Activated CD8-positive, alpha-beta memory T cell treated with anti-CD3 and anti-CD28 coated beads, Interleukin-2, amount 10 ng/mL, durations not matched to agents 7 days and 5 days (primary cell): ENCODE data around the gene MALRD1. TPM values are rescaled to one million over a fixed set of nuclear protein-coding genes. Genes with fewer than 3 reads are reported as not detected.

Experiments
- ATAC-seq: fragments of 150-1000 bp; cut with Tn5 transposase; one replicate; pipeline ENCODE4 v1.10.0; 2021; ENCODE audit warnings: moderate library complexity
- CTCF ChIA-PET: fragments of 350-600 bp; sonication (Branson Sonifier 250); formaldehyde crosslinking; loops from one replicate; lab custom pipeline; 2021; ENCODE audit warnings: antibody characterized with exemption; lab: Charles Lee
- DNase-seq: peaks from one replicate; pipeline ENCODE4 v3.0.0-alpha.2; 2020
- H3K27ac Mint-ChIP-seq: one replicate; pipeline ENCODE4 v1.8.0; 2021; ENCODE audit warnings: mild to moderate bottlenecking, mixed read lengths
- H3K27me3 Mint-ChIP-seq: one replicate; pipeline ENCODE4 v1.8.0; 2021; ENCODE audit warnings: mixed read lengths
- H3K36me3 Mint-ChIP-seq: one replicate; pipeline ENCODE4 v1.8.0; 2021; ENCODE audit warnings: mild to moderate bottlenecking, mixed read lengths
- H3K4me1 Mint-ChIP-seq: one replicate; pipeline ENCODE4 v1.8.0; 2021; ENCODE audit warnings: mixed read lengths
- H3K4me3 Mint-ChIP-seq: one replicate; pipeline ENCODE4 v1.8.0; 2021; ENCODE audit warnings: mild to moderate bottlenecking, moderate library complexity, mixed read lengths
- H3K9me3 Mint-ChIP-seq: one replicate; pipeline ENCODE4 v1.8.0; 2022; ENCODE audit warnings: low read depth, mixed read lengths
- total RNA-seq, 2 experiments: library from RNA; stranded (reverse); gene quantifications; one replicate each; pipeline ENCODE4 v1.2.3, GENCODE V29; 2021

Gene MALRD1
- total RNA-seq, 2 experiments from 2014 or later = not detected

- DNase-seq (no peak), ATAC-seq (no peak)
- CTCF ChIA-PET = no interaction called here
- Mint-ChIP-seq H3K27me3 (no peaks in the 10 kb centered on the region), H3K4me1 (no peaks in the 10 kb centered on the region), H3K9me3 (peaks cover 4% of the 10 kb centered on the region), H3K36me3 (no peaks in the 10 kb centered on the region), H3K27ac (no peak overlapping the region), H3K4me3 (no peak overlapping the region)
Measured at GRCh38 chr10:19133992-19134391, 85.4 kb downstream of the MALRD1 start.

- Mint-ChIP-seq H3K4me1 (no peaks in the 10 kb centered on the region), H3K4me3 (no peak overlapping the region), H3K27me3 (no peaks in the 10 kb centered on the region), H3K36me3 (no peaks in the 10 kb centered on the region), H3K27ac (no peak overlapping the region), H3K9me3 (peaks cover 9% of the 10 kb centered on the region)
- ATAC-seq = no peak
- no peak for DNase-seq
- CTCF ChIA-PET = interaction anchor here (0.5 kb wide), 1 partner anchor 18 kb away, joined by 3 read pairs; no protein-coding TSS in a partner anchor
Measured at GRCh38 chr10:19142967-19143366, 94.4 kb downstream of the MALRD1 start.

- H3K36me3 Mint-ChIP-seq = no peaks in the 10 kb centered on the region
- no peak for ATAC-seq
- CTCF ChIA-PET = no interaction called here
Measured at GRCh38 chr10:19144206-19144605, 95.6 kb downstream of the MALRD1 start.

GRCh38 chr10:19154375-19154774 lies 105.8 kb downstream of the MALRD1 start:
- Mint-ChIP-seq H3K36me3 (no peaks in the 10 kb centered on the region), H3K9me3 (peaks cover 2% of the 10 kb centered on the region)
- DNase-seq = no peak

More at GRCh38 chr10:19144206-19144605, 95.6 kb downstream of the MALRD1 start:
- H3K4me3 Mint-ChIP-seq = no peak overlapping the region
- no peaks in the 10 kb centered on the region for H3K27me3 Mint-ChIP-seq
- H3K4me1 Mint-ChIP-seq = no peaks in the 10 kb centered on the region
- no peak for DNase-seq
- no peak overlapping the region for H3K27ac Mint-ChIP-seq
- peaks cover 10% of the 10 kb centered on the region for H3K9me3 Mint-ChIP-seq

GRCh38 chr10:19158358-19158757 lies 109.8 kb downstream of the MALRD1 start:
- CTCF ChIA-PET = no interaction called here
- ATAC-seq (no peak), DNase-seq (no peak)
- no peak overlapping the region for H3K4me3 Mint-ChIP-seq
- H3K36me3 Mint-ChIP-seq = no peaks in the 10 kb centered on the region
- H3K27me3 Mint-ChIP-seq = no peaks in the 10 kb centered on the region
- no peak overlapping the region for H3K27ac Mint-ChIP-seq
- H3K9me3 Mint-ChIP-seq = peaks cover 3% of the 10 kb centered on the region
- no peaks in the 10 kb centered on the region for H3K4me1 Mint-ChIP-seq

More at GRCh38 chr10:19154375-19154774, 105.8 kb downstream of the MALRD1 start:
- Mint-ChIP-seq H3K27ac (no peak overlapping the region), H3K4me3 (no peak overlapping the region), H3K27me3 (no peaks in the 10 kb centered on the region), H3K4me1 (no peaks in the 10 kb centered on the region)
- no peak for ATAC-seq
- CTCF ChIA-PET = no interaction called here

GRCh38 chr10:19158870-19159269 lies 110.3 kb downstream of the MALRD1 start:
- DNase-seq (no peak), ATAC-seq (no peak)
- no peaks in the 10 kb centered on the region for H3K36me3 Mint-ChIP-seq
- no peaks in the 10 kb centered on the region for H3K27me3 Mint-ChIP-seq
- CTCF ChIA-PET = no interaction called here
- H3K9me3 Mint-ChIP-seq = peaks cover 5% of the 10 kb centered on the region
- H3K4me3 Mint-ChIP-seq = no peak overlapping the region
- H3K4me1 Mint-ChIP-seq = no peaks in the 10 kb centered on the region
- H3K27ac Mint-ChIP-seq = no peak overlapping the region

GRCh38 chr10:19164461-19164860 lies 115.9 kb downstream of the MALRD1 start:
- no peak for ATAC-seq
- Mint-ChIP-seq H3K4me3 (no peak overlapping the region), H3K9me3 (peaks cover 6% of the 10 kb centered on the region), H3K36me3 (no peaks in the 10 kb centered on the region), H3K4me1 (no peaks in the 10 kb centered on the region), H3K27me3 (no peaks in the 10 kb centered on the region), H3K27ac (no peak overlapping the region)
- DNase-seq = no peak
- CTCF ChIA-PET = no interaction called here

GRCh38 chr10:19168584-19168983 lies 120.0 kb downstream of the MALRD1 start:
- Mint-ChIP-seq H3K36me3 (no peaks in the 10 kb centered on the region), H3K27ac (no peak overlapping the region), H3K27me3 (no peaks in the 10 kb centered on the region), H3K4me1 (no peaks in the 10 kb centered on the region), H3K4me3 (no peak overlapping the region), H3K9me3 (peaks cover 6% of the 10 kb centered on the region)
- CTCF ChIA-PET = no interaction called here
- DNase-seq = no peak
- ATAC-seq = no peak

- no peak for ATAC-seq
- H3K4me1 Mint-ChIP-seq = no peaks in the 10 kb centered on the region
- DNase-seq = no peak
- H3K36me3 Mint-ChIP-seq = no peaks in the 10 kb centered on the region
- no peak overlapping the region for H3K4me3 Mint-ChIP-seq
- CTCF ChIA-PET = no interaction called here
- no peak overlapping the region for H3K27ac Mint-ChIP-seq
- no peaks in the 10 kb centered on the region for H3K27me3 Mint-ChIP-seq
- peaks cover 4% of the 10 kb centered on the region for H3K9me3 Mint-ChIP-seq
Measured at GRCh38 chr10:19169041-19169440, 120.4 kb downstream of the MALRD1 start.

- H3K27ac Mint-ChIP-seq = no peak overlapping the region
- no peaks in the 10 kb centered on the region for H3K36me3 Mint-ChIP-seq
- H3K4me1 Mint-ChIP-seq = no peaks in the 10 kb centered on the region
- H3K27me3 Mint-ChIP-seq = no peaks in the 10 kb centered on the region
- no peak for ATAC-seq
- CTCF ChIA-PET = no interaction called here
- no peak for DNase-seq
- H3K4me3 Mint-ChIP-seq = no peak overlapping the region
- H3K9me3 Mint-ChIP-seq = peaks cover 4% of the 10 kb centered on the region
Measured at GRCh38 chr10:19169684-19170083, 121.1 kb downstream of the MALRD1 start.

- ATAC-seq (no peak), DNase-seq (no peak)
- Mint-ChIP-seq H3K9me3 (peaks cover 11% of the 10 kb centered on the region), H3K27me3 (no peaks in the 10 kb centered on the region), H3K4me1 (no peaks in the 10 kb centered on the region), H3K4me3 (no peak overlapping the region), H3K36me3 (no peaks in the 10 kb centered on the region), H3K27ac (no peak overlapping the region)
- CTCF ChIA-PET = no interaction called here
Measured at GRCh38 chr10:19178675-19179074, 130.1 kb downstream of the MALRD1 start.

GRCh38 chr10:19184891-19185290 lies 136.3 kb downstream of the MALRD1 start:
- H3K36me3 Mint-ChIP-seq = no peaks in the 10 kb centered on the region
- H3K4me3 Mint-ChIP-seq = no peak overlapping the region
- H3K27ac Mint-ChIP-seq = no peak overlapping the region
- DNase-seq (no peak), ATAC-seq (no peak)
- H3K27me3 Mint-ChIP-seq = no peaks in the 10 kb centered on the region
- CTCF ChIA-PET = no interaction called here
- H3K9me3 Mint-ChIP-seq = peaks cover 13% of the 10 kb centered on the region
- no peaks in the 10 kb centered on the region for H3K4me1 Mint-ChIP-seq

GRCh38 chr10:19194866-19195265 lies 146.3 kb downstream of the MALRD1 start:
- H3K36me3 Mint-ChIP-seq = no peaks in the 10 kb centered on the region
- H3K9me3 Mint-ChIP-seq = peaks cover 2% of the 10 kb centered on the region
- H3K4me1 Mint-ChIP-seq = no peaks in the 10 kb centered on the region
- no peak overlapping the region for H3K4me3 Mint-ChIP-seq
- ATAC-seq (no peak), DNase-seq (no peak)
- H3K27ac Mint-ChIP-seq = no peak overlapping the region
- no peaks in the 10 kb centered on the region for H3K27me3 Mint-ChIP-seq
- CTCF ChIA-PET = no interaction called here

GRCh38 chr10:19195698-19196097 lies 147.1 kb downstream of the MALRD1 start:
- ATAC-seq = no peak
- peaks cover 2% of the 10 kb centered on the region for H3K9me3 Mint-ChIP-seq
- H3K27me3 Mint-ChIP-seq = no peaks in the 10 kb centered on the region
- H3K27ac Mint-ChIP-seq = no peak overlapping the region
- no peaks in the 10 kb centered on the region for H3K36me3 Mint-ChIP-seq
- no peak for DNase-seq
- CTCF ChIA-PET = no interaction called here
- no peak overlapping the region for H3K4me3 Mint-ChIP-seq
- H3K4me1 Mint-ChIP-seq = no peaks in the 10 kb centered on the region

GRCh38 chr10:19200211-19200610 lies 151.6 kb downstream of the MALRD1 start:
- CTCF ChIA-PET = no interaction called here

More at GRCh38 chr10:19200211-19200610, 151.6 kb downstream of the MALRD1 start:
- no peaks in the 10 kb centered on the region for H3K4me1 Mint-ChIP-seq
- H3K36me3 Mint-ChIP-seq = no peaks in the 10 kb centered on the region
- peaks cover 5% of the 10 kb centered on the region for H3K9me3 Mint-ChIP-seq
- no peak for DNase-seq
- no peak overlapping the region for H3K4me3 Mint-ChIP-seq
- no peak for ATAC-seq
- no peaks in the 10 kb centered on the region for H3K27me3 Mint-ChIP-seq
- H3K27ac Mint-ChIP-seq = no peak overlapping the region
